RWPE2 (cell line): ENCODE measurements around the gene KIAA0319L.

Experiments
- ATAC-seq: fragments of 200-7000 bp; cut with Tn5 transposase; 3 replicates; pipeline ENCODE4 v1.9.1; 2021; ENCODE audit warnings: low read depth
- DNase-seq: peaks from one replicate; pipeline ENCODE4 v3.0.0-alpha.2; 2020; ENCODE audit warnings: low spot score
- H3K27ac ChIP-seq: fragments of 450-650 bp; 2 replicates; pipeline ENCODE4 v1.5.1; 2017; ENCODE audit warnings: mild to moderate bottlenecking; ENCODE audit not compliant: poor library complexity, severe bottlenecking
- H3K27me3 ChIP-seq: fragments of 250-450 bp; sonication (Bioruptor Pico); 2 replicates; pipeline ENCODE4 v1.5.1; 2021; ENCODE audit warnings: mild to moderate bottlenecking, moderate library complexity; ENCODE audit not compliant: insufficient read depth, poor library complexity, severe bottlenecking
- H3K36me3 ChIP-seq: fragments of 250-450 bp; sonication (Bioruptor Pico); 2 replicates; pipeline ENCODE4 v1.5.1; 2020; ENCODE audit warnings: low read depth, mild to moderate bottlenecking, moderate library complexity
- H3K4me1 ChIP-seq: fragments of 250-450 bp; sonication (Bioruptor Pico); 2 replicates; pipeline ENCODE4 v1.5.1; 2021; ENCODE audit warnings: mild to moderate bottlenecking, moderate library complexity; ENCODE audit not compliant: insufficient read depth, poor library complexity, severe bottlenecking
- H3K4me3 ChIP-seq: fragments of 250-450 bp; sonication (Bioruptor Pico); 2 replicates; pipeline ENCODE4 v1.5.1; 2021; ENCODE audit warnings: mild to moderate bottlenecking, moderate library complexity; ENCODE audit not compliant: severe bottlenecking
- H3K9me3 ChIP-seq: fragments of 250-450 bp; sonication (Bioruptor Pico); 2 replicates; pipeline ENCODE4 v1.5.1; 2021; ENCODE audit warnings: mild to moderate bottlenecking, moderate library complexity; ENCODE audit not compliant: severe bottlenecking
- TF ChIP-seq, protein P1 (sequence below): fragments of 450-650 bp; IDR thresholded peaks from one replicate; pipeline ENCODE4 v1.5.1; 2017; ENCODE audit warnings: mild to moderate bottlenecking, moderate library complexity; ENCODE audit not compliant: poor library complexity, severe bottlenecking

Gene KIAA0319L

DNA sequence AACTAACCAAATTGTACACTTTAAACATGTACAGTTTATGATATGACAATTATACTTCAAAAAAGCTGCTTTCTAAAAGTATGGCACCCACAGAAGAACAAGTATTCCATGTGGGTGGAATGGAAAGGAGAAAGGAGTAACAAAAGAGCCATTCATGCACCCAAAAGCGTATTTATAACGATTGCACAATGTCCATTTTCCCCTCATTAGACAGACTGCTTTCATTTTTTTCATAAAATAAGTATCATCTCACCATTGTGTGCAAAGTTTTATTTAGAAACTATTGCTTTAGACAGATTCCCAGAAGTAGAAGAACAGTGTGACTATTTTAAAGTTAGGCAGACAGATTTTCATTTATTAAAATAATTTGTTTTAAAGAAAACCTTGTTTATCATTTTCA, 59.6 kb downstream of the KIAA0319L start:
- Histone ChIP-seq H3K27me3 (no peaks in the 10 kb centered on the region), H3K4me3 (no peak overlapping the region), H3K9me3 (no peaks in the 10 kb centered on the region), H3K27ac (no peak overlapping the region), H3K4me1 (no peaks in the 10 kb centered on the region), H3K36me3 (no peaks in the 10 kb centered on the region)
- DNase-seq (no peak), ATAC-seq (no peak)
- TF ChIP-seq, protein P1, sequence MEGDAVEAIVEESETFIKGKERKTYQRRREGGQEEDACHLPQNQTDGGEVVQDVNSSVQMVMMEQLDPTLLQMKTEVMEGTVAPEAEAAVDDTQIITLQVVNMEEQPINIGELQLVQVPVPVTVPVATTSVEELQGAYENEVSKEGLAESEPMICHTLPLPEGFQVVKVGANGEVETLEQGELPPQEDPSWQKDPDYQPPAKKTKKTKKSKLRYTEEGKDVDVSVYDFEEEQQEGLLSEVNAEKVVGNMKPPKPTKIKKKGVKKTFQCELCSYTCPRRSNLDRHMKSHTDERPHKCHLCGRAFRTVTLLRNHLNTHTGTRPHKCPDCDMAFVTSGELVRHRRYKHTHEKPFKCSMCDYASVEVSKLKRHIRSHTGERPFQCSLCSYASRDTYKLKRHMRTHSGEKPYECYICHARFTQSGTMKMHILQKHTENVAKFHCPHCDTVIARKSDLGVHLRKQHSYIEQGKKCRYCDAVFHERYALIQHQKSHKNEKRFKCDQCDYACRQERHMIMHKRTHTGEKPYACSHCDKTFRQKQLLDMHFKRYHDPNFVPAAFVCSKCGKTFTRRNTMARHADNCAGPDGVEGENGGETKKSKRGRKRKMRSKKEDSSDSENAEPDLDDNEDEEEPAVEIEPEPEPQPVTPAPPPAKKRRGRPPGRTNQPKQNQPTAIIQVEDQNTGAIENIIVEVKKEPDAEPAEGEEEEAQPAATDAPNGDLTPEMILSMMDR = no peak

DNA sequence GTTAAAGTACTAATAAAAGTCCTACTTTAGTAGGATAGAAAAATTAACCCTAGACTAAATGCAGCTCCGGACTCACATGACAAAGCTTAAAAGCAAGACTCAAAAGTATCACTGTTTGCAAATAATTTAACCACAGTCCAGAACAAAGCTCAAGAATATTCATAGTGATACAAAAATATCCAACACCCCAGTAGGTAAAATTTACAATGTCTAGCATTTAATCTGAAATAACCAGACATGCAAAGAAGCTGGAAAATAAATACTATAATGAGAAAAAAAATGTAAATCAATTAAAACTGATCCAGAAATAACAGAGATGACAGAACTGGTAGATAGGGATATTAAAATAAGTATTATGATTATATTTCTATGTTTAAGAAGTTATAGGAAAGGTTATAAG, 67.0 kb downstream of the KIAA0319L start:
- TF ChIP-seq, protein P1 = no peak
- Histone ChIP-seq H3K4me1 (no peaks in the 10 kb centered on the region), H3K27me3 (no peaks in the 10 kb centered on the region), H3K27ac (no peak overlapping the region), H3K36me3 (no peaks in the 10 kb centered on the region), H3K9me3 (no peaks in the 10 kb centered on the region), H3K4me3 (no peak overlapping the region)
- no peak for ATAC-seq
- DNase-seq = no peak

DNA sequence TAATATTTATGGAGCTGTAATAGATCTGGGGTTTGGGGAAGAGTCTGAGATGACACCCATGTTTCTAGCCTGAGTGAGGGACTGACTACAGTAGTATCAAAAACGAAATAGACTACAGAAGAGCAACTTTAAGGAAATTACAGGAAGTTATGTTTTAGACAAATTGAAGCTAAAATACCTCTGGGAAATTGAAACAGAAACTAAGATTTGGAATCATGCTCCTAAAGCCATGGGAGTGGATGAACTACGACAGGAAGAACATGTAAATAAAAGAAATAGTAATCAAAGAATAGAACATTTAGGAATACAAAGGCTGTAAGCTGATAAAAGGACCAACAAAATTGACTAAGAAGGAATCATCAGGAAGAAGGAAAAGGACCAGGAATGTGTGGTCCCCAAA, 68.9 kb downstream of the KIAA0319L start:
- no peaks in the 10 kb centered on the region for H3K36me3 ChIP-seq
- no peaks in the 10 kb centered on the region for H3K27me3 ChIP-seq
- H3K4me3 ChIP-seq = no peak overlapping the region
- H3K9me3 ChIP-seq = no peaks in the 10 kb centered on the region
- DNase-seq = no peak
- ATAC-seq = no peak
- H3K27ac ChIP-seq = no peak overlapping the region
- no peaks in the 10 kb centered on the region for H3K4me1 ChIP-seq
- TF ChIP-seq, protein P1 = no peak

DNA sequence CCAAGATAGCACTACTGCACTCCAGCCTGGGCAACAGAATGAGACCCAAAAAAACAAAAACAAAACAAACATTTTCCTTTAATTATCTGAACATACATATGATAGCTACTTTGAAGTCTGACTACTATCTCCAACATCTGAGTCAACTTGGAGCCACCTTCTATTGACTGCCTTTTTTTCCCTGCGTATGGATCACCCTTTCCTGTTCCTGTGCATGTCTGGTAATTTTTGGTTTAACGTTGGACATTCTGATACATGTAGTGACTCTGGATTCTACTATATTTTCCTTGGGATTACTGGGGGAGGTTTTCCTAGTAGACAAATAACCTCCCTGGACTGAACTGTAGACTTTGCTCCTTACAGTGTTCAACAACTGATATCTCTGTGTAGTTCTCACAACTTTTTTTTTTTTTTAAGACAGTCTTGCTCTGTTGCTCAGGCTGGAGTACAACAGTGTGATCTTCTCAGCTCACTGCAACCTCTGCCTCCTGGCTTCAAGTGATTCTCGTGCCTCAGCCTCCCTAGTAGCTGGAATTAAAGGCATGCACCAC, 70.3 kb downstream of the KIAA0319L start:
- Histone ChIP-seq H3K4me3 (no peak overlapping the region), H3K4me1 (no peaks in the 10 kb centered on the region), H3K36me3 (no peaks in the 10 kb centered on the region), H3K27me3 (no peaks in the 10 kb centered on the region), H3K27ac (no peak overlapping the region), H3K9me3 (no peaks in the 10 kb centered on the region)
- no peak for ATAC-seq
- DNase-seq = no peak
- TF ChIP-seq, protein P1 = no peak

DNA sequence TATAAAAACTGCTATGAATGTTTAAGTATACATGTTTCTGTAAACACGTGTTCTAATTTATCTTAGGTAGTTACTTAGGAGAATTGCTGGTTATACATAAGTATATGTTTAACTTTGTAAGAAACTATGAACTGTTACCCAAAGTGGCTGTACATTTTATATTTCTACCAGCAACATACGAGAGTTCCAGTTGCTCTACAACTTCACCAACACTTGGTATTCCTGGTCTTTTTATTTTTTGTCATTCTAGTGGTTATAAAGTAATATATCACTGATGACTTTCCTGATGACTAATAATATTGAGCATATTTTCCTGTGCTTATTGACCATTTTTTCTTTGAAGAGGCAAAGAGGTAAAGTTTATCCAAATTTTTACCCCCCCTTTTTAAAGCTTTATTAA, 76.0 kb downstream of the KIAA0319L start:
- Histone ChIP-seq H3K9me3 (no peaks in the 10 kb centered on the region), H3K4me3 (no peak overlapping the region), H3K4me1 (no peaks in the 10 kb centered on the region), H3K27ac (no peak overlapping the region), H3K27me3 (no peaks in the 10 kb centered on the region), H3K36me3 (peaks cover 21% of the 10 kb centered on the region)
- TF ChIP-seq, protein P1 = no peak
- DNase-seq (no peak), ATAC-seq (no peak)
